HG03139 (cell line): Measurements from ENCODE around the gene DHRS12.

Experiments used
- ATAC-seq: cut with Tn5 transposase; IDR thresholded peaks from one replicate; pipeline ENCODE4 v1.9.1; 2021; ENCODE audit not compliant: unreplicated experiment

DHRS12 gene

GRCh38 chr13:51764184-51765141 is 39.5 kb downstream of the DHRS12 start:
- ATAC-seq: peak; percentile 78

GRCh38 chr13:51763486-51763885 is 40.5 kb downstream of the DHRS12 start:
- no peak for ATAC-seq

GRCh38 chr13:51761643-51762350 is 42.2 kb downstream of the DHRS12 start:
- no peak for ATAC-seq

- ATAC-seq: no peak
Measured at GRCh38 chr13:51760592-51760991, 43.4 kb downstream of the DHRS12 start.

GRCh38 chr13:51759240-51759639 is 44.7 kb downstream of the DHRS12 start:
- no peak for ATAC-seq

- ATAC-seq: no peak
Measured at GRCh38 chr13:51758691-51759090, 45.3 kb downstream of the DHRS12 start.

GRCh38 chr13:51756651-51757050 is 47.3 kb downstream of the DHRS12 start:
- no peak for ATAC-seq

GRCh38 chr13:51747438-51748434 is 56.2 kb downstream of the DHRS12 start:
- ATAC-seq: no peak

GRCh38 chr13:51746802-51747201 is 57.2 kb downstream of the DHRS12 start:
- no peak for ATAC-seq

- no peak for ATAC-seq
Measured at GRCh38 chr13:51745243-51745642, 58.7 kb downstream of the DHRS12 start.

- no peak for ATAC-seq
Measured at GRCh38 chr13:51742611-51743010, 61.4 kb downstream of the DHRS12 start.

- no peak for ATAC-seq
Measured at GRCh38 chr13:51742031-51742430, 61.9 kb downstream of the DHRS12 start.

- no peak for ATAC-seq
Measured at GRCh38 chr13:51740698-51741097, 63.3 kb downstream of the DHRS12 start.

- no peak for ATAC-seq
Measured at GRCh38 chr13:51739027-51739764, 64.8 kb downstream of the DHRS12 start.

- no peak for ATAC-seq
Measured at GRCh38 chr13:51738226-51738905, 65.6 kb downstream of the DHRS12 start.

GRCh38 chr13:51737609-51738008 is 66.4 kb downstream of the DHRS12 start:
- no peak for ATAC-seq

GRCh38 chr13:51734786-51735185 is 69.2 kb downstream of the DHRS12 start:
- ATAC-seq: no peak

GRCh38 chr13:51733374-51734298 is 70.3 kb downstream of the DHRS12 start:
- no peak for ATAC-seq

GRCh38 chr13:51731759-51732158 is 72.2 kb downstream of the DHRS12 start:
- no peak for ATAC-seq
